BE2C (cell line): ENCODE data around the gene CYGB.

Experiments used
- DNase-seq: peaks from one replicate; pipeline ENCODE4 v3.0.0-alpha.2; 2020
- H3K27me3 ChIP-seq: fragments of 250-450 bp; sonication (Bioruptor Pico); 2 replicates; pipeline ENCODE4 v1.5.1; 2020; ENCODE audit warnings: mild to moderate bottlenecking
- H3K36me3 ChIP-seq: fragments of 250-450 bp; sonication (Bioruptor Pico); 2 replicates; pipeline ENCODE4 v1.5.1; 2020; ENCODE audit warnings: mild to moderate bottlenecking
- H3K4me1 ChIP-seq: fragments of 250-450 bp; sonication (Bioruptor Pico); 2 replicates; pipeline ENCODE4 v1.5.1; 2020
- H3K4me3 ChIP-seq: 2 replicates; pipeline ENCODE4 v1.5.1; 2011; ENCODE audit warnings: low read depth, low read length
- H3K9me3 ChIP-seq: fragments of 250-450 bp; sonication (Bioruptor Pico); 2 replicates; pipeline ENCODE4 v1.5.1; 2020
- CTCF ChIP-seq: IDR thresholded peaks from 2 replicates; pipeline ENCODE4 v1.5.1; 2012; ENCODE audit warnings: mild to moderate bottlenecking, low read depth, low read length

CYGB gene

GRCh38 chr17:76575570-76575969 lies 38.1 kb upstream of the CYGB start:
- TF ChIP-seq CTCF = no peak
- Histone ChIP-seq H3K27me3 (no peaks in the 10 kb centered on the region), H3K9me3 (no peaks in the 10 kb centered on the region), H3K4me1 (no peaks in the 10 kb centered on the region), H3K4me3 (no peak overlapping the region), H3K36me3 (no peaks in the 10 kb centered on the region)
- no peak for DNase-seq

- H3K27me3 ChIP-seq = no peaks in the 10 kb centered on the region
- H3K36me3 ChIP-seq = no peaks in the 10 kb centered on the region
- no peak for DNase-seq
- no peak overlapping the region for H3K4me3 ChIP-seq
- H3K9me3 ChIP-seq = no peaks in the 10 kb centered on the region
- no peaks in the 10 kb centered on the region for H3K4me1 ChIP-seq
- no peak for TF ChIP-seq CTCF
Observed at GRCh38 chr17:76574166-76574565, 36.7 kb upstream of the CYGB start.

DNA sequence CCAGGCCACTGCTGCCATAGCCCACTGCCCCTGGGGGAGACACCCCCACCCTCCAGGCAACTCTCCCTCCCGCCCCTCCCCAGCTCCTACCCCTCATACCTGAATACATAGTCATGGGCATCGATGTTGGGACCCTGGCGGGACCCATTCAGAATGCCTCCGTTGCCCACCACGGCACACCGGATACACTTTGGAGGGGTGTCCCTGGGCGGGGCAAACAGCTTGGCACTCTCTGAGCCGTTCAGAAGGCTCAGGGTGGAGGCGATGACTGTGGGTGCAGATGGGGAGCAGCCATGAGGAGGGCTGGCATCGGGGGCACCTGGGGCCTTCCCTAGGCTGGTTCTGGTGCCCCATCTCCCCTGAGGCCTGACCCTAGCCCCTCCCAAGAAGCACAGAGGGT lies 35.6 kb upstream of the CYGB start:
- no peak for DNase-seq
- TF ChIP-seq CTCF = no peak

DNA sequence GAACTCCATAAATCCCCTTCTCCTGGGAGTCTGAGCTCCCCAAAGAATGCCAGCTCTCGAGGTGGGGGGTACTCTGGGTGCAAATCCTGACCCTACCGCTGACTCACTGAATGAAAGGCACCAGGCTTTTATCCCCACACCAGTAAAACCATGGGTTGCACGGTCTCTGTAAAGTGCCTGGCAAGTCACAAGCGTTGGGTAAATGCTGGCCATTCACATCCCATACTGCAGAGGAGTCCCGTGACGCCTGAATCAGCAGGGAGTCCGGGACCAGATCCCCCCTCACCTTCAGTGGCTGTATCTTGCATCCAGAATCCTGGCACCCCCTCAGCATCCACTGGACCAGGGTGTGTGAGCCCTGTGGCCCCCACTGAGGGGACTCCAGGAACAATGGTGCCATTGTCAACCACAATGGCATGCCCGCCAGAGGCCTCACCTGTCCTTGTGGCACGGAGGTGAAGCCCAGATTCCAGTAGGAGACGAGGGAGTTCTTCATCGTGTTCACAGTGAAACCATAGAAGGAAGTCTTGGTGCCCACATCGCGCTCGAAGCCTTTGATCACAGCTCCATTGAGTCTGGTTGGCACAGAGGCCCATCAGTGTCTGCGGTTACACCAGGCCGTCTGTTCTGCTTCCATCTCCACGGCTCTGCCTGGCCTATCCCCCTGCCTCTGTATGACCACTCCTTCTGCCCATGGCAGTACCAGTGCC lies 34.8 kb upstream of the CYGB start:
- Histone ChIP-seq H3K9me3 (no peaks in the 10 kb centered on the region), H3K36me3 (peaks cover 4% of the 10 kb centered on the region), H3K27me3 (no peaks in the 10 kb centered on the region), H3K4me3 (no peak overlapping the region), H3K4me1 (0 out of 2 replicates have a peak, but pooled peaks cover 4% of the 10 kb centered on the region)
- no peak for DNase-seq
- no peak for TF ChIP-seq CTCF

More for the DNA sequence above, 35.6 kb upstream of the CYGB start:
- Histone ChIP-seq H3K4me3 (no peak overlapping the region), H3K36me3 (no peaks in the 10 kb centered on the region), H3K9me3 (no peaks in the 10 kb centered on the region), H3K27me3 (no peaks in the 10 kb centered on the region), H3K4me1 (no peaks in the 10 kb centered on the region)

GRCh38 chr17:76570877-76571471 lies 33.5 kb upstream of the CYGB start:
- H3K4me3 ChIP-seq = no peak overlapping the region
- H3K36me3 ChIP-seq = peaks cover 18% of the 10 kb centered on the region
- H3K27me3 ChIP-seq = 0 out of 2 replicates have a peak, but pooled peaks cover 3% of the 10 kb centered on the region
- DNase-seq = no peak
- H3K9me3 ChIP-seq = no peaks in the 10 kb centered on the region
- no peak for TF ChIP-seq CTCF
- peaks cover 5% of the 10 kb centered on the region; the same call in 1 of the 2 replicates for H3K4me1 ChIP-seq

DNA sequence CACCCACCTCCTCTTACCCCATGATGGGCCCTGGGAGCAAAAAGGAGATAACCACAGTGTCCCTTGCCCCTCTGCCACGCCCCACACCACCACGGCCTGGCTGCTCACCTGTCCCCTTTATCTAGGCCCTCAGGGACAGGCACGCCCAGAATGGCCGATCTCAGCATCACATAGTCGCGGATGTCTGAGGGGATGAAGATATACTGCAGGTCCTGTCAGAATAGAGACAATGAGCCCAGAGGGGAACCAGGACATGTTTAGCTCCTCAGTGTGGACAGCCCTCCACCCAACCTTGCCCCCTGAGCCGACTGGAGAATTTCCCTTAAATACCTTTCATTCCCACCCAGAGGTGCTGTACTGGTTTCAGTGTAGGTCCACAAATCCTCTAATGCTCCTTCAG lies 32.9 kb upstream of the CYGB start:
- Histone ChIP-seq H3K9me3 (no peaks in the 10 kb centered on the region), H3K4me3 (no peak overlapping the region), H3K36me3 (peaks cover 23% of the 10 kb centered on the region), H3K27me3 (0 out of 2 replicates have a peak, but pooled peaks cover 3% of the 10 kb centered on the region), H3K4me1 (peaks cover 5% of the 10 kb centered on the region; the same call in 1 of the 2 replicates)
- no peak for DNase-seq
- TF ChIP-seq CTCF = no peak
